GM19463 (cell line): ENCODE measurements around the gene TMEM107.
A peak's percentile ranks its signal among the peaks of the same experiment; 100 is the strongest.

ENCODE experiments used
- ATAC-seq: cut with Tn5 transposase; IDR thresholded peaks from one replicate; pipeline ENCODE4 v1.9.1; 2021; ENCODE audit warnings: mild to moderate bottlenecking, moderate library complexity; ENCODE audit not compliant: unreplicated experiment

The TMEM107 gene

DNA sequence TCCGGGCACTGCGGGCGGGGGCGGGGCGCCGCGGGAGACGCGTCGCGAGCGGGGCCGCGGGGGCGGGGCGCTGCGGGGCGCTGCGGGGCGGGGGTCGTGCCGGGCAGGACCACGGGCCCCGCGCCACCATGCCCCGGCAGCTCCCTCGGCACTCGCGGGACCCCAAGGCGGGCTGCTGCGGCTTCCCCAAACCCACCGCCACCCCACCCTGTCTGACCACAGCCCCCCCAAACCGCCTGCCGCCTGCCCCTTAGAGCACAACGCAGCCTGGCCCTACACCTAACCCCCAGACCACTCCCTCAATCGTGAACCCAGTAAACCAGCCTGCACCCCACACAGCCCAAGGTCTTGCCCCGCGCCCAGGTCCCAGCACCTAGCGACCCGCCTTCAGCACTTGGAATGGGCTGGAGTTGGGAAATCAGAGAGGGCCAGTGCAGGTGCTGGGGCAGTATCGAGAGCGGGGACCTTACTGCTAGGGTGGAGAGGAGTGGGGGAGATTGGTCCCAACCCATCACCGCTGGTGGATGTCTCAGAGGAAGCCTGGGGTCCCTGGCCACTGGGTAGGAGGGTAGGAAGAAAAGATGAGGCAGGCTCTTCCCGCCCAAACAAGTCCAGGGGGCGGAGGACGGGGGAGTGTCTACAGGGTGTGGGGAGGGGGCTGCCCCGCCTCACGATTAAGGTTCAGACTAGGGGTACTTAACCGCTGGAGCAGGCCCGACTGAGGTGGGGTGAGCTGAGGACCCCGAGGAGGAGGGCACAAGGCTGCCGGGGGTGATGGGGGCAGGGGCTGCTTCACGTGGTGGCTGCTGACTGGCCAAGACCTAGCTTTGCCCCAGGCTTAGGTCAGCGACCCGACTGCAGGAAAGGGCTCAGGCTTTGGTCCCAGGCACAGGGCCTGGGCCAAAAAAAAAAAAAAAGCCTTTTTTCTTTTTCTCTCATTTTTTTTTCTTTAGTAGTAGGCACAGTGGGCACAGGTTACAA lies 12.9 kb downstream of the TMEM107 start:
- ATAC-seq = no peak

DNA sequence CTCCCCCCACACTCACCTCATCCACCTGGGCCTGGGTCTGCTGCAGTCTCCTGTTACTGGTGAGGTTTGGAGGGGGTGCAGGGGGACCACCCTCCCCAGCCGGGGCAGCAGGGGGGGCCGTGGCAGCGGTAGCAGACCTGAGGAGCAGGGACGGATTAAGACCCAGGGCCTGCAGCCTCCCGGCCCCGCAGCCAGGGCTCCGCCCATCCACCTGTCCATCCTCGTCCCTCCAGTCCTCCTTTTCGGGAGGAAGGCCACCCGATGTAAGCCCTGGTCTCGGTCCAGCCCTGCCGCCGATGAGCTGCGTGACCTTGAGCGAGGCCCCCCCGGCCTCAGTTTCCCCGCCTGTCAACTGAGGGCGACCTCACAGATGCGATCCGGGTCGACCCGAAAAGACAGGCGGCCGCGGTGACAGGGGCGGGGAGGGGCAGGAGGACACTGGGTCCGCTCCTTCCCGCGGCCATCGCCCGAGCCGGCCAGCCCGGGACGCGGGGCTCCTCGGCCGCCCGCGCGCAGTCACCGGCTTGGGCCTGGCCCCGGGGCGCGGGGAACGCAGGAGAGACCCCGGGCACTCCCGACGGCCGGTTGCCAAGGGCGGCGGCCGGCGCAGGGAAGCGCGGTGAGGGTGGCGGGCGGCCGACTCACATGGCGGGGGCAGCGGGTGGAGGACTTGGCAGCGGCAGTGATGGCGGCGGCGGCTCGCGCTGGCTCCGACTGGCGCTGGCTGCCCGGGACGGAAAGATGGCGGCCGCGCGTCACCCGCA lies 13.8 kb downstream of the TMEM107 start, which contains the start of gene VAMP2:
Gene VAMP2, minus strand, starts transcription at position 716 of the 764 bp plus-strand sequence. Its CDS starts 69 bp downstream, at position 647.
- no peak for ATAC-seq

DNA sequence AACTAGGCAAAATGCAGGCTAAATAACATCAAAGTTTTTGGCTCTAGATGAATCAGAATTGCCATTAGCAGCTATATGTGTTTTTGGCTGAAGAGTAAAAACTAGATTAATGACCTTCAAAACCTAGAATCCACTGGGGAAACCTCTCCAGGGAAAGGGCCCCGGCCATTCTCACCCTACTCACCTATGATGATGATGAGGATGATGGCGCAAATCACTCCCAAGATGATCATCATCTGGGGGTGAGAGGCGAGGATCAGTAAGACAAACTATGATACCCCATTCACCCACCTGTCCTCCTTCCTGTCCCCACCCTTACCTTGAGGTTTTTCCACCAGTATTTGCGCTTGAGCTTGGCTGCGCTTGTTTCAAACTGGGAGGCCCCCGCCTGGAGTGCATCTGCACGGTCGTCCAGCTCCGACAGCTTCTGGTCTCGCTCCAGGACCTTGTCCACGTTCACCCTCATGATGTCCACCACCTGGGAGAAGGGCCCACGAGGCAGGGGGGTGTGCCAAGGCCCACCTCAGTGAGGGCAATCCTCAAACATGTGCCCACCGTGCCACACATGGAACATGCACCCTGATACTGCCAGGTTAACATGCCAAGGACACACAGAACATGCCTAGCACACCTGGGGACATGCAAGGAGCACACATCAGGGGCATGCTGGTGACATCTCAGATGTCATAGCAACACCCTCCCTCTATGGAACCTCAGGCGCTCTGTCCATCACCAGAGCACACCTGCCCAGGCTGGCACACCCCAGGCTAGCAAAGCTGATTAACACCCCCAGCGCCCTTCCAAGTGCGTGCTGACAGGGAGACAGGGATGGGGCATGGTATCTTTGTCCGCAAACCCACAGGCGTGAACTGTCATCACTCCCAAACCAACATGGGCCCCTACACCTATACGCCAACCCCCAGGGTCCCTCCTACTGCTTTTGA lies 14.6 kb downstream of the TMEM107 start:
- ATAC-seq = no peak

DNA sequence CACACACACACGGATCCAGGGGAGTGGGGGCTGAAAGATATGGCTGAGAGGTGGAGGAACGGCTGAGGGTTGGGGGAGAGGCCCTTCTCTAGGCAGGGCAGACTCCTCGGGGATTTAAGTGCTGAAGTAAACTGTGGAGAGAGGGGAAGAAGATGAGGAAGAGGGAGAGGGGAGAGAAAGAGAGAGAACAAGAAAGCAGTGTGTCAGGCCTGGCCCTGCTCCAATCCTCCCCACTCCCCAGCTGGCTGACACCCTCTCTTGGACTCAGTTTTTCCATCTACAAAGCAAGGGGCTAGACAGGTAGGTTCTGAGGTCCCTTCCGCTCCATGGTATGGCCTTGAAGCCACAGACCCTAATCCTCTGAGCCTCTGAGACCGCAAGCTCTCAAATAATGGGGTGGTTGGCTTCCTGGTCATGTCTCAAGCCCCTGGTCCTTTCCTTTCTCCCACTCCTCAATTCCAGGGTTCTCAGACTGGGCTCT lies 15.4 kb downstream of the TMEM107 start:
- no peak for ATAC-seq

DNA sequence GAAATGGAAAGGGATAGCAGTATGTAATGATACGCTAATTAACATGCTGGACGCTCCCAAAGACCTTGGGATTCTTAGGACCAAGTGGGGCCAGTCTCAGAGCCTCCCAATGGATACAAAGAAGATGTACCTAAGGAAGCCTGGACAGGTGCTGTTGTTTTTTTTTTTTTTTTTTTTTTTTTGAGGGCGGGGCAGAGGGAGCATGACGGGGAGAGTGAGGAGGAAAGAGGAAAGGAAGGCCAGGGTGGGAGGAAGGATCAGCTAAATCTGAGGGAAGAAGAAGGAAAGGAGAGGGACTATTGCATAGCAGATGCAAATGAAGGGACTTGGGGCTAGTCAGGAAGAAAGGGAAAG lies 16.0 kb downstream of the TMEM107 start:
- no peak for ATAC-seq

DNA sequence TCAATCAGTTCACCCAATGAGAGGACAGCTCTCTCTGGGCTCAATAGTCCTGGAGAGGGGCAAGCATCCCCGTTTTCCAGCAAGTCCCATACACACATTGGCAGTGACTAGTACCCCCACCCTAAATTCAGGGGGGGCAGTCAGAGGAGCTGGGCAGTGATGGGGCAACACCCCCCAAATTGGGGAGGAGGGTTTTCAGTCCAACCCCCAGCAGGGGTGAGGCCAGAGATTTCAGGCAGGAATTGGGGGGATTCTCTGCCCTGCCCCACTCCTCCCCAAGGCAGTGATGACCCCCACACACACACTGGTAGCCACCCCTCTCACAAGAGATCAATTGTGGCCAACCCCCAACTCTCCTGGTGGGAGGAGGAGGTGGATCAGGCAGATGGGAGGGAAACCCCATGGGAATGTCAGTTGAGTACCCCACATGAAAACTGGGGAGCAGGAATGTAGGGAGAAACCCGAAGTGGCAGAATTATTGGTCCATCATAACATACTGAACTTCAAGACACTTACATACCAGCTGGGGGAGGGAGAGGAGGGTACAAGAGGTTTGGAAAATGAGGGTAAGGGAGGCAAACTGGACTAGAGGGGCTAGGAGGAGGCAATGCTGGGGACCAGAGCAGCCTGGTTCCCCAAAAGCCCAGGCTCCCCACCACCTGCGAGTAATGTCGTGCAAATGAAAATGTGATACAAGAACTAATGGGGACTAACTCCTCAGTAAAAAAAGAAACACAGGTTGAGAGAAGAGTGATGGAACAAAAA lies 16.5 kb downstream of the TMEM107 start:
- ATAC-seq = no peak

DNA sequence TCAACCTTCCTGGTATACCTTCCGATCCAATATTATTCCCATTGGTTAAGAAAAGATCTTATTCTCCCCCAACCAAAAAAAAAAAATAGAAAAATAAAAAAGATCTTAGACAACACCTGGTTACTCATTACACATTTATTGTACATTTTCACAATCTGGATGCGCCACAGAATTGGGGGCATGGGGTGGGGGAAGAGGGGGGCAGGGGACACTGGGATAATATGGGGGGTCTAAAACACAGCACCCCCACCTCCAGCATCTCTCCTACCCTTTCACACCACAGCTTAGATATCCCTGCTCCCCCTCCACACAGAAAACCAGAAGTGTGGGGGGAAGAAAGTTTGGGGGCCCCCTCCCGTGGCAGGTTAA lies 17.2 kb downstream of the TMEM107 start:
- ATAC-seq = no peak

DNA sequence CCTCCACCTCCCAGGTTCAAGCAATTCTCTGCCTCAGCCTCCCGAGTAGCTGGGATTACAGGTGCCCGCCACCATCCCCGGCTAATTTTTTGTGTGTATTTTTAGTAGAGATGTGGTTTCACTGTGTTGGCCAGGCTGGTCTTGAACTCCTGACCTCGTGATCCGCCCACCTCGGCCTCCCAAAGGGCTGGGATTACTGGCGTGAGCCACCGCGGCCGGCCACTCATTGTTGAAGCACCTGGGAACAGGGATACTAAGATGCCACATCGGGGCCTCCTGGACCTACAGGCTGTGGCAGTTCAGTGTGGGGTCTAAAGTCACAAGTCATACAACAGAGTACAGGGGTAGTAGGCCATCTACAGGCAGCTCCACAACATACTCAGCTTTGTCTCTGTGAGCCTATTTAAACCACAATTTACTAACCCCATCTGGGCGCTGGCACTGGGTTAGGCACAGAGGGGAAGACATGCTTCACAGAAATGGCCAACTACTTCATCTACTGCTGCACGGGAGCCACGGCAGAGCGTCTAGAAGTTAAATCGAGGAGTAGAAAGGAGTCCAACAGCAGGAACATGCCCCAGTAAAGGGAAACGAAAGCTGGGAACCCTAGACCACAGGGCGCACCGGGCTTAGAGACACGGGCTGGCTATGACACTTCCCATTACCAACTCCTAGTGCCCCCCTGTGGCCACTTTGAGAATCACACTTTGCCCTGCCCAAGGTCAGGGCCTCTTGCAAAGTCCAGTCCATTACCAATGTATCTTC lies 17.7 kb downstream of the TMEM107 start:
- ATAC-seq = no peak

DNA sequence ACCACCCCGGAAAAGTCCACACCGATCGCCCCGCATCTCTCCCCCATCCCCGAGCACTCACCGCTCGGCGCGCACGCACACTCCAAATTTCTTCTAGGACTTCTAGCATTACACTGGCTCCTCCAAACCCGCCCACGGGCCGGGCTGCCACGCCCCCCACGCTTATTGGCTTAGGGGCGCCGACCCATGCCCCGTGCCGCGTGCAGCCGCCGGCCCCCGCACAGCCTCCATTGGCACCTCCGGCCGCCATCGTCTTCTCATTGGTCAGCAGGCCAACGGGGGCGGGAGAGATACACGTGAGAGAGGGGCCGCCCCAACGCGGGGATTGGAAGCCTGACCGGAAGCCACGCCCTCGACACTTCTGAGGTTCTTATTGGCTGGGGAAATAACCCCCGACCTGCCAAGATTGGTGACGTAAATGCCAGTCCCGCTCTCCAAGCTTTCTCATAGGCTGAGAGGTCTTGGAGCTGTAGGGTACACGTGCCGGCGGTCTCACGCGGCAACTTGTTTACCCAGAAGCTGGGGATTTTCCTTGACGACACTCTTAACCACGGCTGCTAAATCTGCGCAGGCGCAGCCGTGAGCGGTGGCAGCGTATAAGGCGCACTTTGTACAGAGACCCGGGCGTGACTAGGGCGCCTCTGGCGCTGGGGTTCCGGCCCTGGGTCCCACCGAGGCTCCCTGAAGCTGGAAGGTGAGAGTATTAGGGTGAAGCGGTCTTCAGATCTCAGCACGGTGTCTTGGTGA lies 19.8 kb downstream of the TMEM107 start:
- ATAC-seq = peak; percentile 80

DNA sequence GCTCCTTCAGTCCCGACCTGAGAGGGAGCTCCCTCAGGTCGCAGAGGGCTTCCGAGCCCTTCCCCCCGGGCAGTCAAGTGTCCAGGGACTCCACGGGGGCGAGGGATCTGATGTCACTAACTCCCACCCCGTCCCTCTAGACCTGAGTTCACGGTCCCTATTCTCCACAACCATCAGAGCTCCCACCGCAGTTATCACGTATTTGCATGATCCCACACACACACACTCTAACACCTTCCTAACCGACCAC lies 20.3 kb downstream of the TMEM107 start:
- no peak for ATAC-seq

DNA sequence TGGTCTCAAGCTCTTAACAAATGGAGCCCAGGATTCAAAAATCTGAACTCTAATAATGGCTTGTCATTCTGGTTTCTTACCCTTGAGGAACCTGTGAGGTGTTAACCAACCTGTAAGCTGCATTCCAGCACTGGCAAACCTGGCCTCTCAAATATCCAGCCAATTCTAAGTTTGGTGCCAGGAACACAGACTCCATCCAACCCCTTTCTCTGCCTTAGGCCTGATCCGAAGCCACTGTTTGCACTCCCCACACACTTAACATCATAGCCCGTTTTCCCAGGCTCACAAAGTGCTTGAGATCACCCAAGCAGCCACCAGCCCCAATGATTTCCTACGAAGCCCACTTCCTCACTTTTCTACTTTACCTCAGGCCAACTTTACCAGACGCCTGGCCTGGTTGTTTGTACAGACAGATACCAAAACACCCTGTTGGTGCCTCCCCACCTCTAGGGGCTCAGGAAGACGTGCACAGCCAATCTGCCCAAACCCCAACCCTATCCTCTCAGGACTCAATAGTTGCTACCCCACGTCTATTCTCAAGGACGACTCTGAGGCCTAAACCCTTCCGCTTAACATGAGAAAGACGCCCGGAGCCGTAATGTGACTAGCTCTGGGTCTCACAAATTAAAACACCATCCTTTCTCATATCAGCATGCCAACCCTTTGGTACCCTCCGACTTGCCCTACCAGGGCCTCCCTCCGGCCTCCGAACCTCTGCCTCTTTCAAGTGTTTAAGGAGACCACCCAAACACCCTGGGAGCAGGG lies 20.8 kb downstream of the TMEM107 start:
- no peak for ATAC-seq

DNA sequence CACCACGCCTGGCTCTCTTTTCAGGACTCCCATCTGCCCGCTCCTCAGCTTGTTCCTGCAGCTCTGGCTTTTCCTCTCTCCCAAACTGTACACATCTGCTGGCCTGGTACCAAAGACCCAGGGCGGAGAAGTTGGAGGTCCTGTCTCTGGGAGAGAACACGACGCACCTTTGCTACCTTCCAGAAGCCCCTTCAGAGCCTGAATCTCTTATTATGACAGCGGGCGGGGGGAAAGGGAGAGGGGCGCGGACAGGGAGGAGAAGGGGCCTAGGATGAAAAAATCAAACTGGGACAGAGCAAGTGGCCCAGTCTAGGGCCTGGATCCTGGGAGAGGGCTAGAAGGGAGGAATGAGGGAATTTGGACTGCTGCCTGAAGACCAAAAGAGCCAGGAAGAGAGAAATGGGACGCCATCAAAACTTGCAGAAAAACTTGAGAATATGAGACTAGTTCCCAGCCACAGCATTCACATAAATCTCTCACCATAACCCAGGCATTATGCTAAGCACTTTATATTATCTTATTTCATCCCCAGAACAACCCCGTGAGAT lies 21.5 kb downstream of the TMEM107 start:
- ATAC-seq = no peak

DNA sequence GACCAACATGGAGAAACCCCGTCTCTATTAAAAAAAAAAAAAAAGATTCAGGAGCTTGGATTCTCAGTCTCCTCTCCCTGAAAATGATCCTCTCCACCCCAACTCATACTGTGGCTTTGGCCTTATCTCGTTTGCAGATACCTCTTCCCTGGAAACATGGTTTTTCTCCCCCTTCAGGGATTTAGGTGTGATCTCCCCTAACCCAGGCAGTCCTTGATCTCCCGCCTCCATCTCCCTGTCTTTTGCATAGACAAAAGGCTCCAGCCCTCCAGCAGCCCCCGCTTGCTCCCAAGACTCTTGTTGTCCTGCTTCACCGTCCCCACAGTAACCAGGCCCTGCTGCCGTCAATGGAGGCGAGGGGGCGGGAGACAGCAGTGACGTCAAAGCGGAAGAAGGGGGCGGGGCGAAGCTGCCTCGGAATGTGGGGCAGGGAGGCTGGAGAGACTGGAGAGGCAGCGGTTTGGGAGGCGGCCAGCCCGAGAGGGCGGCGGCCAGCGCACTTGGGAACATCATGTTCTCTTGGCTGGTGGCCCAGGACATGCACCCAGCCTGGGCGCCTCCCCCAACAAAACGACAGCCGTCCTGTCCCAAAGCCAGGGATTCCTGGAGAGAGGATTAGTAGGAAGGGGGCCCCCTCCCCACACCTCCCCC lies 22.1 kb downstream of the TMEM107 start:
- ATAC-seq = no peak

DNA sequence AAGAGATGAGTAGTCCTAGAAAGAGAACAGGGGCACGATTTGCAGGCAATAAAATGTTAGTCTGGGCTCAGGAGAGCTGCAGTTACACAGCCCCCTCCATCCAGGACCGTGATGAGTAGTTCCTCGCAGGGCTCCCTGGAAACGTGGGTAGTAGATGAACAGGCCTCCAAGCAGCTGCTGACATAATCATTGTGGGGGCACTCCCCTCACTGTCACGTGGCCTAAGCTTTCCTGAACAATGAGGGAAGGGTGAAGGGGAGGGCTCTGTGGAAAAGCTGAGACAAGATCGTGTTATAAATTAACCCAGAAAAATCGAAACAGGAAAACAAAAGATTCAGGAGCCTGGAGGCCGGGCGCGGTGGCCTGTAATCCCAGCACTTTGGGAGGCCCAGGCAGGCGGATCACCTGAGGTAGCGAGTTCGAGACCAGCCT lies 22.6 kb downstream of the TMEM107 start:
- no peak for ATAC-seq

DNA sequence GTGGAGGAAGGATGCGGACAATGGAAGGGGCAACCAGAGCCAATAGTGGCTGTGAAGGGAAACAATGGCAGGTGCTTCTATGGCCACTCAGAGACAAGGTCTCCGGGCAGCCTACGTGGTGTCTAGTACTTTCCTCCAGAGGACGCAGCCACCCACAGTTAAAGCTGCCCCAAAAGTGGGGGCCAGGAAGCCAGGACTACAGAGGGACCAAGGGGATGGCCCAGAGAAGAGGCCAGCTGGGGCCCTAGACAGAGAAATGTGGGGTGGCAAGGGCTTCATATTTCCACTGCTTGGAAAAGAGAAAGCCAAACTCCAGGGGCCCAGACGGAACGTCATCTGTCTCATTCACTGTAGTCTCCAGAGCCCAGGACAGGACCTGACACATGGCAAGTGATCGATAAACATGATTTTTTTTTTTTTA lies 23.1 kb downstream of the TMEM107 start:
- no peak for ATAC-seq

DNA sequence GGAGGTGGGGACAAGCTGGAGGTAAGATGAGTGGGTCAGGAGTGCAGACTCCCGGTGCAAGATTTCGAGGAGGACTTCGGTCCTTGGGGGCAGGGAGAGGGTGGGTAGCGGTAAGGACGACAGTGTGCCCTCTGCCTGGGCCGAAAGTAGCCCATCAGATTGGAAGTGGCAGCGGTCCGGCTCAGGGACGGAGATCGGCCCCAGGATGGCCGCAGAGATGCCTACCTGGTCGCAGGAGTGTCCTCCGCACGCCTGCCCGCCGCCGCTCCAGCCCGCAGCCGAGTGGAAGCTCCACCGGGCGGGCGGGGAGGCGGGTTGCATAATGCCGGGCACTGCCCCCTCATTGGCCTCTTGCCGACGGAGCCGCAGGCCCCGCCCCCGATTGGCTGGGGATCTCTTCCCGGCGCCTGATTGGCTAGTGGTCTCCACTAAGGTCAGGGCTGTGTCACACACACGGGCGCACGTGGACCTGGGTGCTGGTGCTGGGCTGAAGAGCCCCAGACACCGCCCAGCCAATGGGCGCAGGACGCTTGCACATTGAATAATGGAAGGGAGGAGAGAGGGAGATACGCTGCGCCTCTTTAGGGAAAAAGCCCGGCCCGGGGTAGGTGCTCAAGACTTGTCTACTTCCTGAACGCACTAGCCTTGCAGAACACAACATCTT lies 23.9 kb downstream of the TMEM107 start, which contains the start of gene PER1:
Gene PER1, minus strand, starts transcription at position 293 of the 664 bp plus-strand sequence. CDS start 1,698 bp downstream, outside the sequence.
- no peak for ATAC-seq
